OCI-M2 (cell line): Measurements from ENCODE around the gene FOXO3.

Experiments used
- DNase-seq: peaks from one replicate; lab custom pipeline; 2025; ENCODE audit not compliant: unreplicated experiment; lab: John Stamatoyannopoulos, UW

Gene FOXO3

GRCh38 chr6:108732091-108732870 lies 171.6 kb downstream of the FOXO3 start:
- DNase-seq = no peak

- no peak for DNase-seq
Measured at GRCh38 chr6:108733051-108733450, 172.3 kb downstream of the FOXO3 start.

GRCh38 chr6:108733706-108734265 lies 173.1 kb downstream of the FOXO3 start:
- DNase-seq = no peak
